A673 (cell line): ENCODE measurements around the gene GBP1.

Experiments
- CTCF ChIP-seq: fragments of 300-800, 200-600 bp; sonication (generic); conservative IDR thresholded peaks from 2 replicates; pipeline ENCODE4 v1.5.1; 2017; ENCODE audit warnings: low read depth, mild to moderate bottlenecking, antibody characterized with exemption, low read length, moderate library complexity, mixed read lengths
- EZH2 ChIP-seq: fragments of 200-600 bp; sonication (generic); IDR thresholded peaks from 2 replicates; pipeline ENCODE4 v1.6.1; 2017; ENCODE audit warnings: borderline replicate concordance, low read depth, mild to moderate bottlenecking, mixed read lengths, antibody characterized with exemption, low read length; ENCODE audit not compliant: poor library complexity, severe bottlenecking

GRCh38 chr1:89022167-89022959, 42.6 kb downstream of the GBP1 start, which contains the start of gene GBP3:
- TF ChIP-seq CTCF, result no peak
- no peak for TF ChIP-seq EZH2
